HCT116 (cell line): ENCODE results near the gene ANTXR2. TPM values are rescaled to one million over a fixed set of nuclear protein-coding genes. Genes with fewer than 3 reads are reported as not detected.

Experiments
- ATAC-seq: fragments of 200-7000 bp; cut with Tn5 transposase; 2 replicates; pipeline ENCODE4 v1.9.1; 2020; ENCODE audit warnings: mild to moderate bottlenecking, moderate library complexity
- BruUV-seq: library from RNA; stranded (reverse); fragments of 400-500 nt; replicated peaks from 2 replicates; lab custom pipeline; 2021; lab: Mats Ljungman, UMichigan
- CTCF ChIA-PET: fragments of 300-600 bp; sonication (Branson Sonifier 250); formaldehyde crosslinking; loops from one replicate; lab custom pipeline; 2021; ENCODE audit warnings: antibody characterized with exemption; lab: Charles Lee
- POLR2A ChIA-PET: fragments of 300-600, 350-600 bp; sonication (Branson Sonifier 250); formaldehyde crosslinking; loops from one replicate; lab custom pipeline; 2021; ENCODE audit warnings: antibody characterized with exemption; lab: Charles Lee
- RAD21 ChIA-PET, 2 experiments: fragments of 300-600 bp; sonication (Branson Sonifier 250); formaldehyde crosslinking; loops; one replicate each; lab custom pipeline; 2023; ENCODE audit warnings: low total read pairs in 2 of 2; ENCODE audit not compliant: uncharacterized antibody in 2 of 2, unreplicated experiment in 2 of 2, low non-redundant PET in 1 of 2; lab: Charles Lee
- DNase-seq: peaks from one replicate; pipeline ENCODE4 v3.0.0-alpha.2; 2010; ENCODE audit warnings: low read depth, low spot score
- H2AFZ ChIP-seq: fragments of 200-600 bp; shearing (Covaris generic), sonication (generic); 2 replicates; pipeline ENCODE4 v1.6.1; 2017; ENCODE audit warnings: low read depth, mixed run types, mixed read lengths, antibody characterized with exemption, low read length; ENCODE audit not compliant: poor library complexity, severe bottlenecking
- H3K27ac ChIP-seq: 2 replicates; pipeline ENCODE4 v1.5.1; 2012; ENCODE audit warnings: low read depth, low read length
- H3K27me3 ChIP-seq: fragments of 200-600 bp; sonication (generic); 2 replicates; pipeline ENCODE4 v1.6.1; 2016; ENCODE audit warnings: mixed run types, low read length, mixed read lengths; ENCODE audit not compliant: insufficient read depth
- H3K36me3 ChIP-seq, 2 experiments: fragments of 200-500 bp in 1 of 2; fragments of 200-600 bp in 1 of 2; sonication (Bioruptor generic) in 1 of 2; sonication (generic) in 1 of 2; 2 replicates each; pipeline versions ENCODE4 v1.5.1 to v1.6.1; 2014 to 2016; ENCODE audit warnings: low read length in 2 of 2, inconsistent platforms in 1 of 2, mixed read lengths in 1 of 2, mixed run types in 1 of 2; ENCODE audit not compliant: insufficient read depth in 2 of 2, control insufficient read depth in 1 of 2
- H3K4me1 ChIP-seq, 2 experiments: fragments of 200-600 bp in 1 of 2; sonication (generic) in 1 of 2; 2 replicates each; pipeline versions ENCODE4 v1.5.1 to v1.6.1; 2012 to 2017; ENCODE audit warnings: low read length in 2 of 2, inconsistent platforms in 1 of 2, mild to moderate bottlenecking in 1 of 2, mixed read lengths in 1 of 2, mixed run types in 1 of 2, moderate library complexity in 1 of 2; ENCODE audit not compliant: insufficient read depth in 2 of 2, control insufficient read depth in 1 of 2
- H3K4me2 ChIP-seq: fragments of 200-600 bp; sonication (generic); 2 replicates; pipeline ENCODE4 v1.6.1; 2017; ENCODE audit warnings: mixed run types, low read length, mixed read lengths
- H3K4me3 ChIP-seq, 2 experiments: fragments of 200-600 bp in 1 of 2; sonication (generic) in 1 of 2; replicated peaks in 1 of 2; 2 replicates each; pipeline ENCODE4 v1.5.1; 2011 to 2016; ENCODE audit warnings: low read length in 2 of 2, control low read depth in 1 of 2, low read depth in 1 of 2, mild to moderate bottlenecking in 1 of 2, mixed read lengths in 1 of 2, mixed run types in 1 of 2
- H3K79me2 ChIP-seq: fragments of 200-600 bp; sonication (generic); 2 replicates; pipeline ENCODE4 v1.6.1; 2017; ENCODE audit warnings: mild to moderate bottlenecking, mixed run types, low read length, moderate library complexity, mixed read lengths; ENCODE audit not compliant: insufficient read depth
- H3K9ac ChIP-seq: fragments of 200-600 bp; sonication (generic); 2 replicates; pipeline ENCODE4 v1.6.1; 2016; ENCODE audit warnings: low read length, mixed read lengths
- H3K9me2 ChIP-seq: fragments of 200-600 bp; sonication (generic), shearing (Covaris generic); 2 replicates; pipeline ENCODE4 v1.6.1; 2017; ENCODE audit warnings: mixed run types, mild to moderate bottlenecking, moderate library complexity; ENCODE audit not compliant: insufficient read depth
- H3K9me3 ChIP-seq, 2 experiments: fragments of 200-500 bp in 1 of 2; fragments of 200-600 bp in 1 of 2; sonication (Bioruptor generic) in 1 of 2; sonication (generic) in 1 of 2; 2 replicates each; pipeline ENCODE4 v1.6.1; 2014 to 2017; ENCODE audit warnings: low read length in 2 of 2, mixed read lengths in 2 of 2, inconsistent platforms in 1 of 2, low read depth in 1 of 2, mild to moderate bottlenecking in 1 of 2, mixed run types in 1 of 2, moderate library complexity in 1 of 2; ENCODE audit not compliant: control insufficient read depth in 1 of 2, insufficient read depth in 1 of 2
- H4K20me1 ChIP-seq: fragments of 200-600 bp; sonication (generic), shearing (Covaris generic); 2 replicates; pipeline ENCODE4 v1.6.1; 2017; ENCODE audit warnings: mixed run types, mild to moderate bottlenecking, moderate library complexity; ENCODE audit not compliant: insufficient read depth
- ATF3 ChIP-seq: IDR thresholded peaks from 2 replicates; pipeline ENCODE4 v1.6.1; 2012
- CTCF ChIP-seq, 3 experiments: fragments of 200-600 bp in 1 of 3; sonication (generic) in 1 of 3; IDR thresholded peaks in 2 of 3; conservative IDR thresholded peaks in 1 of 3; 2 replicates each; pipeline ENCODE4 v1.5.1; 2012 to 2017; ENCODE audit warnings: low read depth in 2 of 3, low read length in 2 of 3, antibody characterized with exemption in 1 of 3, borderline replicate concordance in 1 of 3, control low read depth in 1 of 3, mild to moderate bottlenecking in 1 of 3, mixed read lengths in 1 of 3, mixed run types in 1 of 3, moderate library complexity in 1 of 3; ENCODE audit not compliant: insufficient read depth in 1 of 3
- SP1 ChIP-seq: IDR thresholded peaks from 2 replicates; pipeline ENCODE4 v1.6.1; 2012; ENCODE audit warnings: low read depth
- intact Hi-C: fragments of 100-400 bp; cut with micrococcal nuclease; formaldehyde crosslinking; loops from 2 replicates; pipeline ENCODE4 v1.10.0; 2022
- total RNA-seq: library from RNA; stranded (reverse); gene quantifications from one replicate; pipeline ENCODE4 v1.2.1, GENCODE V29; 2021; ENCODE audit not compliant: unreplicated experiment

The ANTXR2 gene
- total RNA-seq, 1 experiment from 2014 or later, result 6.3 TPM

GRCh38 chr4:79983431-79983830 lies 89.6 kb downstream of the ANTXR2 start:
- H3K79me2 ChIP-seq, result no peaks in the 10 kb centered on the region
- no peak for ATAC-seq
- intact Hi-C loops, result no loop called here

More at GRCh38 chr4:79983431-79983830, 89.6 kb downstream of the ANTXR2 start:
- DNase-seq, result no peak
- Histone ChIP-seq H3K9ac (no peak overlapping the region), H3K36me3 (no peaks in the 10 kb centered on the region), H2AFZ (no peak overlapping the region), H3K27me3 (no peaks in the 10 kb centered on the region), H3K27ac (no peak overlapping the region), H3K9me3 (no peaks in the 10 kb centered on the region; a peak in 1 of 4 replicates), H3K4me1 (no peaks in the 10 kb centered on the region), H3K4me2 (no peak overlapping the region), H3K4me3 (no peak overlapping the region), H4K20me1 (no peaks in the 10 kb centered on the region), H3K9me2 (no peaks in the 10 kb centered on the region)
- CTCF ChIA-PET, result no interaction called here
- POLR2A ChIA-PET, result no interaction called here
- RAD21 ChIA-PET, result no interaction called here
- TF ChIP-seq CTCF (IDR thresholded peaks at IDR 0.05 in 2 of 3, conservative IDR thresholded peaks at IDR 0.05 in 1 of 3; ENCODE audit: borderline replicate concordance in 1 of 3, insufficient read depth in 1 of 3, low read depth in 2 of 3, low read length in 2 of 3) (no peak), SP1 (no peak), ATF3 (no peak)
- BruUV-seq, result no TSS peak
